ENCODE data around the gene FAAP100. TPM values are rescaled to one million over a fixed set of nuclear protein-coding genes. Genes with fewer than 3 reads are reported as not detected.
A peak's percentile ranks its signal among the peaks of the same experiment; 100 is the strongest.

Gene FAAP100
- total and polyA plus RNA-seq, 8 donors: 23.0 to 33.7 (median 28.3) TPM

DNA sequence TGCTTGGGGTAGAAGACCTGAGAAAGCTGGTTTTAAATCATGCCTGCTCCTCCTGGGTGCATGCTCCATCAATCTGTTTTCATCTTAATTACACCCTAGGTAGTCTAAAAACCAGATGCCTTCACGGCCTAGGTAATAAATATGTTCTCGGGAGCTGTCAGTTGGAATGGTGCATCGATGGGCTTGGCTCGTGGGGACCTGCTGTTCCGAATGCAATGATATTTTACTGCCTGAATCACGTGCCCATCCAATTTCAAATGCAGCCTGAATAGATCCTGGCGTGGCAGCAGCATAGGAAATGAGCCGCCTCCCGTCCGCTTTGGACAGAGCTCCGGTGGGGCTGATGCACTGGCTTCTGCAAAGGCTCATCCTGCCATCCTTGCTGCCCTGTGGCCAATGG, 18.8 kb upstream of the FAAP100 start:
- intact Hi-C loops (cut with DNase I): no loop called here
- Histone ChIP-seq H3K9me3 (no peaks in the 10 kb centered on the region), H3K27me3 (no peaks in the 10 kb centered on the region), H3K36me3 (peaks cover 0 to 97% of the 10 kb centered on the region in 2 donors), H3K27ac (no peak overlapping the region), H3K4me1 (peaks cover 17 to 23% of the 10 kb centered on the region in 2 donors), H3K4me3 (no peak overlapping the region)
- DNase-seq: no peak
- ATAC-seq: no peak
- TF ChIP-seq, protein P1, sequence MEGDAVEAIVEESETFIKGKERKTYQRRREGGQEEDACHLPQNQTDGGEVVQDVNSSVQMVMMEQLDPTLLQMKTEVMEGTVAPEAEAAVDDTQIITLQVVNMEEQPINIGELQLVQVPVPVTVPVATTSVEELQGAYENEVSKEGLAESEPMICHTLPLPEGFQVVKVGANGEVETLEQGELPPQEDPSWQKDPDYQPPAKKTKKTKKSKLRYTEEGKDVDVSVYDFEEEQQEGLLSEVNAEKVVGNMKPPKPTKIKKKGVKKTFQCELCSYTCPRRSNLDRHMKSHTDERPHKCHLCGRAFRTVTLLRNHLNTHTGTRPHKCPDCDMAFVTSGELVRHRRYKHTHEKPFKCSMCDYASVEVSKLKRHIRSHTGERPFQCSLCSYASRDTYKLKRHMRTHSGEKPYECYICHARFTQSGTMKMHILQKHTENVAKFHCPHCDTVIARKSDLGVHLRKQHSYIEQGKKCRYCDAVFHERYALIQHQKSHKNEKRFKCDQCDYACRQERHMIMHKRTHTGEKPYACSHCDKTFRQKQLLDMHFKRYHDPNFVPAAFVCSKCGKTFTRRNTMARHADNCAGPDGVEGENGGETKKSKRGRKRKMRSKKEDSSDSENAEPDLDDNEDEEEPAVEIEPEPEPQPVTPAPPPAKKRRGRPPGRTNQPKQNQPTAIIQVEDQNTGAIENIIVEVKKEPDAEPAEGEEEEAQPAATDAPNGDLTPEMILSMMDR (IDR thresholded peaks at IDR 0.05): no peak

DNA sequence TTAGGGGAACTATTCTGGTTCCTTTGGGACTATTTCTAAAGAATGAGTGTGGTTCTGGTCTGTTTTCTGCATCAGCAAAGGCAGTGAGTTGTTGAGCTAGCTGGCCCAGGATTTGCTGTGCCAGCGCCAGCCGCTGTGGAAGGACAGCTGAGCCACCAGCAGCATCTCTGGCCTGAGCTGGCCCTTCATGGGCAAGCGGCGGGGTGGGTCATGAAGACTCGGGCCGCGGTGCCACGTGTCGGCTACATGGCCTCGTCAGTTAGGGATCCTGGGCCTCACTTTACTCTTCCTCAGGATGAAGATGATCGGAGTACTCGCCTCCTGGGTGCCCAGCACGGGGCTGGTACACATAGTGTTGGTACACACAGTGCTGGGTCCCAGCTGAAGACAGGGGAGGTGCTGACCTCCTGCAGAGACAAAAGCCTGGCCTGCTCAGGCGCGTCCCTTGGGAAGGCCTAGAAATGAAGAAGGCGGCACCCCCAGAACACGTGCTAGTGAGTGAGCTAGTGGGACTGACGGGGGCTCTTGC, 17.9 kb upstream of the FAAP100 start:
- Histone ChIP-seq H3K27me3 (no peaks in the 10 kb centered on the region), H3K4me3 (no peak overlapping the region), H3K36me3 (peaks cover 0 to 97% of the 10 kb centered on the region in 2 donors), H3K27ac (no peak overlapping the region), H3K4me1 (peaks cover 21 to 29% of the 10 kb centered on the region in 2 donors), H3K9me3 (no peaks in the 10 kb centered on the region)
- ATAC-seq: no peak
- DNase-seq: peak in 1 of 4 donors; percentile 55
- intact Hi-C loops (cut with DNase I): no loop called here
- TF ChIP-seq, protein P1 (IDR thresholded peaks at IDR 0.05): no peak

DNA sequence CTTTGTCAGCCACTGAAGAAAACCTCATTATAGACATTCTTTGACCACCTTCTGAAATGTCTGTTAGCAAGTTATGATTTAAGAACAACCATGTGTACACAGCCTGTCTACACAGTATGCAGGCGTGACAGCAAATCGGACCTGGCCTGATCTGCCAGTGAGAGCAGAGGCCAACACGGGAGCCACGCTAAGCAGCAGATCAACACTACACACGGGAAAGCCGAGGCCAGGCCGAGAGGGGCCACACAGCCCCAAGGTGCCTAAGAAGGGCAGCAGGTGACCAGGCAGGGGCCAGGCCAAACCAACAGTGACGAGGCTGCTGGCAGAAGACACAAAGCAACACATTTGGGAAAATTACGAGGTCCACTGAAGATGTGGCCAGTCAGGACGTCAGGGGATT, 16.3 kb upstream of the FAAP100 start:
- DNase-seq (peak in 1 of 4 donors; percentile 41), ATAC-seq (no peak)
- peaks cover 0 to 96% of the 10 kb centered on the region in 2 donors for H3K36me3 ChIP-seq
- TF ChIP-seq, protein P1 (IDR thresholded peaks at IDR 0.05): no peak
- peaks cover 26 to 46% of the 10 kb centered on the region in 2 donors for H3K4me1 ChIP-seq
- no peak overlapping the region for H3K27ac ChIP-seq
- H3K4me3 ChIP-seq: no peak overlapping the region
- no peaks in the 10 kb centered on the region for H3K27me3 ChIP-seq
- no peaks in the 10 kb centered on the region for H3K9me3 ChIP-seq
- intact Hi-C loops (cut with DNase I): no loop called here

DNA sequence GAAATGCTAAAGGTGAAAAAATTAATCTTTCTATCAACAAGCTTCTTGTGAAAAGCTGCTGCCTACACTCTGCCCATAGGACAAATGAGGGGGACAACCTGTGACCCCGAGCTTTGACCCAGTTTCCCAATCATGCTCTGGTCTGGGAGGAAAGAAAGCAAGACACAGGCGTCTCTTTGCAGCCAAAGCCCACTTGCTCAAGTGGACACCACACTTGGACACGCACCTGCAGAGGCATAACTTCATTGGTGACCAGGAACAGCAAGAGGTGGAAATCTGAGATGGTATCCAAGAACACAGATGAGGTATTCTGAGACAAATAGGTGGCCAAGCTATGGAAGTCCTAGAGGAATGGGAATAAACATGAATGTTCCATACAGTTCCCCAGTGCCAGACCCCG, 15.0 kb upstream of the FAAP100 start:
- H3K27me3 ChIP-seq: no peaks in the 10 kb centered on the region
- no peak for ATAC-seq
- no peak overlapping the region for H3K4me3 ChIP-seq
- peak overlapping the region; percentile 68 to 87 for H3K27ac ChIP-seq
- H3K36me3 ChIP-seq: peaks cover 0 to 98% of the 10 kb centered on the region in 2 donors
- H3K9me3 ChIP-seq: no peaks in the 10 kb centered on the region
- TF ChIP-seq, protein P1 (IDR thresholded peaks at IDR 0.05): no peak
- no peak for DNase-seq
- intact Hi-C loops (cut with DNase I): no loop called here
- H3K4me1 ChIP-seq: peaks cover 26 to 57% of the 10 kb centered on the region in 2 donors

DNA sequence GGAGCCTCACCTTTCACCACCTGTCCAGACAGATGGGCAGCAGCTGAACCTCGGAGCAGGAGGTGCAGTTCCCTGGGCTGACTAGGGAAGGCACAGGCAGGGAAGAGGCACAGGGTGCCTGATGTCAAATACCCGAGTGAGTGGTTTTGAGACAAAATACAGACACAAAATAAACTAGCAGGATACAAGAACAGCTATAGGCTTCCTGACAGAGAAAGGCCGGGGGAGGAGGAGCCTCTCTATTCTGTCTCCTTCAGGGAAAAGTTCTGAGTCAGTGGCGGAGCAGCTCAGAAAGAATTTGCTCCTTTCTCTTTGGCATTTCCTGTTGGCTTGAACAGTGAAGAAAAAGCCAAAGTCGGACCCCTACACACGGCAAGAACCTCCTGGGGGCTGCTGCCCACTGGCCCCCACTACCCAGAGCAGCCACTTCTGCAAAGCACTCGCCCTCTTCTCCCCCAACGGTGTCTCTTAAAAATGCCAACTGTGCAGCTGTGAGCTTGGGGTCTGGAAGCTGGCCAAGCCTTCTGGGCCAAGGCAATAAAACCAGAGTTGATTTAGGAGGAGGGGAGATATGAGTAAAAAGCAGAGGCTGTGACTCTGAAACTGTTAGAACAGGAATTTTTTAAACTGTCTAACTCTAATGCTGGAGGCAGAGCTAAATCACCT, 14.4 kb upstream of the FAAP100 start:
- Histone ChIP-seq H3K27me3 (no peaks in the 10 kb centered on the region), H3K4me3 (no peak overlapping the region), H3K4me1 (peaks cover 26 to 63% of the 10 kb centered on the region in 2 donors), H3K27ac (peak overlapping the region; percentile 68 to 87), H3K9me3 (no peaks in the 10 kb centered on the region), H3K36me3 (peaks cover 0 to 98% of the 10 kb centered on the region in 2 donors)
- ATAC-seq: peak; percentile 86
- DNase-seq: peak; percentile 66 to 83 (median 78)
- intact Hi-C loops (cut with DNase I): no loop called here
- TF ChIP-seq, protein P1 (IDR thresholded peaks at IDR 0.05): no peak
